HTERT RPE-1 (cell line): ENCODE measurements around the gene NME7.
"Not testable (repeated sequence)": the region's sequence is repeated elsewhere in the genome, so short reads cannot be mapped to it uniquely, and the experiment has no call there.

Experiments
- in situ Hi-C: fragments of 300-500 bp; cut with MboI; formaldehyde crosslinking; loops from 4 replicates; pipeline ENCODE4 v1.14.3; 2020; ENCODE audit warnings: low sequenced_read_pairs

The NME7 gene

GRCh38 chr1:169307176-169307575 is 60.4 kb downstream of the NME7 start:
- in situ Hi-C loops: no loop called here

DNA sequence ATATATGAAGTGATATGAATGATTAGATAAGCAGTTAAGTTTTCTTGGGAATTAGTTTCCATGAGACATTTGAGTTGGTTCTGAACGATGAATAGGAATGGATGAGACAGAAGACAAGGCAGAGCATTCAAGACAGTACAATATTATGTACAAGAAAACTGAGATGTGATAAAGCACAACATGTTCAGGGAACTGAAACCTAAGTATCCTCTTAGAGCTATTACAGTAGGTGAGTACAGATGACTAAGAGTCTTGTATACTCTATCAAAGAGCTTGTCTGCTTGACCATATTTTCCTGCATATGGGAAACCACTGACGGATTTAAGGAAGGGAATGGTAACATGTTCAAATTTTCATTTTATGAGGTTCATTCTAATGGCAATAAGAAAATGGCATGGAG is 61.6 kb downstream of the NME7 start:
- in situ Hi-C loops: no loop called here

GRCh38 chr1:169305356-169305755 is 62.2 kb downstream of the NME7 start:
- in situ Hi-C loops: no loop called here

DNA sequence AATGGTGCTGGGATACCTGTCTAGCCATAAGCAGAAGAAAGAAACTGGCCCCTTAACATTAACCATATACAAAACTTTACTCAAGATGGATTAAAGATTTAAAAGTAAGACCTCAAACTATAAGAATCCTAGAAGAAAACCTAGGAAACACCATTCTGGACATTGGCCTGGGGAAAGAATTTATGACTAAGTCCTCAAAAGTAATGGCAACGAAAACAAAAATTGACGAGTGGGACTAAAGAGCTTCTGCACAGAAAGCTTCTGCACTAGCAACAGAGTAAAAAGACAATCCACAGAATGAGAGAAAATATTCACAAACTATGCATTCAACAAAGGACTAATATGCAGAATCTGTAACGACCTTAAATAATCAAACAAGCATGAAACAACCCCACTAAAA is 66.7 kb downstream of the NME7 start:
- in situ Hi-C loops: no loop called here

DNA sequence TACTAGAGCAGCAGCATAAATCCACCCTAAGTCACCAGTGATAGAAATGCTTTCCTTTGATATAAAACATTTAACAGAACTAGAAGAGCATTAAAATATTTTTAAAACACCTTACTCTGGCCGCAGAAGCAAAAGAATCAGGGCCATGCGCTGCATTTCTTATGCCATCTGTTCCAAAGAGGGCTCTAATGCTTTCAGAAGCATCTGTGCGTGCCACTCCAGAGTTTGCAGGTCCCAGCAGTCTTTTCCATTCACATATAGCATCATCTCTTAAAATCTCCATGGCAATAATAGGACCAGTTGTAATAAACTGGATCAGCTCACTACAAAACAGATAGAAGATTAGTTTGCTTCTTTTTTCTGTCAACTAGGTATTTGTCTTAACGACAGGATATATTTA is 69.2 kb downstream of the NME7 start:
- in situ Hi-C loops: no loop called here

GRCh38 chr1:169295846-169296245 is 71.8 kb downstream of the NME7 start:
- in situ Hi-C loops: no loop called here

DNA sequence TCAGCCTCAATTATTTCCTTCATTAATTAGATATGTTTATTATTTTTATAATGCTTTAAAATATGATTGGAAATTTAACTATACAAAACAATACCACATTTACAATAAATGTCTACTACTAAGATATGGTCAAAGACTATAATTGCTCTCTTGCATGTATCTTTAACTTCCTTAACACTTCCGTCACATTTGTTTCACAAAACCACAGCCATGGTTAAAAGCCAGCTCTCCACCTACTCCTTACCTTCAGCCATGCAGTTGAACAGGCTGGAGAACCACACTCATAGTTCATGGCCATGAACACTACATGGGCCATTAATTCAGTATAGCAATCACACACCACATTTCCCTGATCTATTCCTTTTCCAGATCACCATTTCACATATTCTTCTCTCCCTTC is 72.2 kb downstream of the NME7 start:
- in situ Hi-C loops: no loop called here

DNA sequence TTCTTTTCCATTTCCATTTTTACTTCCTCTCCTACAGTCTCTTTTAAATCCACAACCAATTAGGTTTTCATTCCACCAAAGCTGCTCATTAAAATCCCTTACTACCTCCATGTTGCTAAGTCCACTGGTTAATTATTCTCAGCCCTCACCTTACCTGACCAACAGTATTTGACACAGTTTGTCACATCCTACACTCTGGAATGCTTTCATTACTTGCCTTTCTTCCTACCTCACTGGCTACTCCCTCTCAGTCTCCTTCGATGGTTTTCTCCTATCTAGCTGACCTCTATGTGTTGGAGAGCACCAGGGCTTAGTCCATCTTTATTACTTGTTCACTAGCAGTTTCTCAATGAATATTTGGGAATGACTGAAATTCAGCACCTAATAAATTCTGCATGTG is 78.6 kb downstream of the NME7 start:
- in situ Hi-C loops: no loop called here

GRCh38 chr1:169288011-169288414 is 79.6 kb downstream of the NME7 start:
- in situ Hi-C loops: no loop called here

DNA sequence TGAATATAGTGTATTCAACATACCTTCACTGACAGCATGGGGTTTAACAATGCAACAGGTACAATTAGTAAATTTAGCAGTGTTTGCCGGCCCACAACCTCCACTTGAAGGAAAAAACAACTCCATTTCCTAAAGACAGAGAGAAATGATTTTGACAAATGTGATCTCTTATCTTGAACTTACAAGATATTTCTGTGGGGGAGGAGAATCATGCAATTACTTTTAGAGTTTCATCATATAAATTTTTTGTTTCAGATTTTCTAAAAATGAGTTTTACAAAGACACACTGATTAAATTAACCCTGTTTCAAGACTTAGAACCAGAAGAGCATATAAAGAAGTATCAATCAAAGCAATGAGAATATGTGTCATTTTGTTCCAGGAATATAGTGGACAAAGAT is 80.3 kb downstream of the NME7 start:
- in situ Hi-C loops: no loop called here

DNA sequence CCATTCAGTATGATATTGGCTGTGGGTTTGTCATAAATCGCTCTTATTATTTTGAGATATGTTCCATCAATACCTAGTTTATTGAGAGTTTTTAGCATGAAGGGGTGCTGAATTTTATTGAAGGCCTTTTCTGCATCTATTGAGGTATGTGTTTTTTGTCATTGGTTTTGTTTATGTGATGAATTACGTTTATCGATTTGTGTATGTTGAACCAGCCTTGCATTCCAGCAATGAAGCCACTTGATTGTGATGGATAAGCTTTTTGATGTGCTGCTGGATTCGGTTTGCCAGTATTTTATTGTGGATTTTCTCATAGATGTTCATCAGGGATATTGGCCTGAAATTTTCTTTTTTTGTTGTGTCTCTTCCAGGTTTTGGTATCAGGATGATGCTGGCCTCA is 86.0 kb downstream of the NME7 start:
- in situ Hi-C loops: not testable (repeated sequence)

DNA sequence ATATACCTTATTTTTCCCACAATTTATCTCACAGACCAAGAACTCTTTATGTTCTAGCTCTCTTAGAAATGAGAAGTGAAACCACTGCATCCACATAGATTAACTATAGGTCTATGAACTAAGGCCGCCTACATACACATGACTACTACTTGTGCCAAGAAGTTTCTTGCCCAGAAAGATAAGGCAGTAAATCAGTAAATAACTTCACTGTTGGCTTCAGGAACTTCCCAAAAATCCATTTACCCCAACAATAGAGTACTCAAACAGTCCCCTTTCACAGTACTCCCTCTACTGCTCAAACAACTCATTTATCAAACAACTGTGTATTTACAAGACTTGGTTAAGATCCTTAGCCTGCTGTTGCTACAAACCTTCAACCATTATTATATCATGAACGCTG is 96.5 kb downstream of the NME7 start:
- in situ Hi-C loops: no loop called here

DNA sequence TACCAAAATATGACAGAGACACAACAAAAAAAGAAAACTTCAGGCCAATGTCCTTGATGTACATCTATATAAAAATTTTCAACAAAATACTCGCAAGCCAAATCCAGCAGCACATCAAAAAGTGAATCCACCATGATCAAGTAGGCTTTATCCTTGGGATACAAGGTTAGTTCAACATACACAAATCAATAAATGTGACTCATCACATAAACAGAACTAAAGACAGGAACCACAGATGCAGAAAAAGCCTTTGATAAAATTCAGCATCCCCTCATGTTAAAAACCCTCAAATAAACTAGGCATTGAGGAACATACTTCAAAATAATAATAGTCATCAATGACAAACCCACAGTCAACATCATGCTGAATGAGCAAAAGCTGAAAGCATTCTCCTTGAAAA is 101.5 kb downstream of the NME7 start:
- in situ Hi-C loops: no loop called here

- in situ Hi-C loops: no loop called here
Observed at GRCh38 chr1:169263059-169263458, 104.5 kb downstream of the NME7 start.

DNA sequence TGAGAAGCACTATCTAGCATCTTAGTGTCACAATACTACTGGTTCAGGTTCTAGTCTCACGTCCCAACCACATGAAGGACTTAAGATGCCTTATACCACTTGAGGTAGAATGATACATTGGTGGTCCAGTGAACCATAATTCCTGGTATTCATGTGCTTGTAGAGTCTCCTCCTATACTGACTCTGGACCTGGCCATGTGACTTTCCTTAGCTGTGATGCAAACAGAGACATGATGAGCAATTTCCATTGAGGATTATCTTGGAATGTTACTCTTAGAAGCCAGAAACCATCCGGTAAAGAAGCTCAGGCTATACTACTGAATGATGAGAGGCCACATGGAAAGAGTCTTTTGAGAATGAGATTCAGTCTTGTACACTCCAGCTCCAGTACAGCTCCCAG is 105.7 kb downstream of the NME7 start:
- in situ Hi-C loops: no loop called here

- in situ Hi-C loops: no loop called here
Observed at GRCh38 chr1:169260478-169261151, 107.0 kb downstream of the NME7 start.

DNA sequence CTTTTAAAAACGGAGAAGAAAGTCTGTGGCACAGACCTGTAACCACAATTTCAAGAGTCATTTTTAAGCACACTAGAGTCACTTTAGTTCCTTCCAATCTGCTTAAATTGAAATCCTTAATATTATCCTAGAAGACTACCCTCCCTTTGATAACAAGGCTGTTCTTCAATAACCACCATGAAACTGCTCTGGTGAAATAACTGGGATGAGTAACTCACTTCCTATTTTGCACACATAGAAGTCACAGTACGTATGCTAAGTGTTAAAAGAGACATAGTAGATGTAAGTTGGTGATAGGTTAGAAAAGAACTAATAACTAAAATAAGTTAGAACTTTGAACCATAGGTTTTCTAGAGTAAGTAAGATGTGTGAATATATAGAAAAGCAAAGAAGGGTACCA is 107.8 kb downstream of the NME7 start:
- in situ Hi-C loops: no loop called here

DNA sequence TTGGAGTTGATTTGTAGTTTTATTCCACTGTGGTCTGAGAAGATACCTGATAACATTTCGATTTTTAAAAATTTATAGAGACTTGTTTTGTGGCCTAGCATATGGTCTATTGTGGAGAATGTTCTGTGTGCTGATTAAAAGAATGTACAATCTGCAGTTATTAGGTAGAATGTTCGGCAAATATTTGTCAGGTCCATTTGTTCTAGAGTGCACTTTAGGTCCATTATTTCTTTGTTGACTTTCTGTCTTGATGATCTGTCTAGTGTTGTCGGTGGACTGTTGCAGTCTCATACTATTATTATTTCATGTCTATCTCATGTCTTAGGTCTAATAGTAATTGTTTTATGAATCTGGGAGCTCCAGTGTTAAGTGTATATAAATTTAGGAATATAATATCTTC is 116.8 kb downstream of the NME7 start:
- in situ Hi-C loops: no loop called here

GRCh38 chr1:169250022-169250421 is 117.6 kb downstream of the NME7 start:
- in situ Hi-C loops: no loop called here

- in situ Hi-C loops: no loop called here
Observed at GRCh38 chr1:169249611-169250010, 118.0 kb downstream of the NME7 start.

GRCh38 chr1:169245706-169246105 is 121.9 kb downstream of the NME7 start:
- in situ Hi-C loops: no loop called here

DNA sequence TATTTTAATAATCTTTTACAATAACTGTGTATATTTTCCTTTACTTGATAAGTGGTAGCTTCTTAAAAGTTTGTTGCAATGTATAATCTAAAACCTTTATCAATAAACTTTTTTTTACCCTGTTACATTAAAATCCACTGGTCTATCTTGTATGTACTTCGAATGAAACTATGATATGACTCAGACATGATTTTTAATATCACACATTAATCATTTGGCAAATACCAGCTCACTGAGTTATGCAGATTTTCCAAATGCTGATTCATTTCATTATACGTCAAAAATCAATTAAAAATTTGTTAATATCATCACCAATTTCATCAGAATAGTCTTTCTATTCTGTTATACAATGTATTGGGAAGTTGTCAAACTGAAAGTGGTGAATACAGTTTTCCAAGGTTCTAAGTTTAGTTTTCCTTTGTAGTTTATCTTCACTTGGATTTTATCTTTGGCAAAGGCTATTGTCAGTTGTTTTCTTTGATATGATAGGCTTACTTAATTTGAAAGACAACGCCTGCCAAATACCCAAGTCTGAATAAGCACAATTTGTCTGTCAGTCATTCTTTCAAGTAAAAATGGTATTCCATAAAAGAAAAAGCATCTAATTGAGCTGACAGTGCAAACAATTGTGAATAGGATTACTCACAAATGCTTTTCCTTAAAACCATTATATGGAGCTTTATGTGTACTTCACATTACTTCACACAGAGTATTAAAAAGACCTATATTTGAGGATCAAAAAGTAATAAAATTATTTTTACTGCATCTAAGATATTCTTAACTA is 127.0 kb downstream of the NME7 start:
- in situ Hi-C loops: no loop called here

GRCh38 chr1:169236880-169237279 is 130.7 kb downstream of the NME7 start:
- in situ Hi-C loops: no loop called here
